H1 (cell line): ENCODE data around the gene KLHL28. TPM values are rescaled to one million over a fixed set of nuclear protein-coding genes. Genes with fewer than 3 reads are reported as not detected.

Source experiments
- CTCF ChIA-PET: fragments of 300-600 bp; sonication (Branson Sonifier 250); formaldehyde crosslinking; loops from one replicate; lab custom pipeline; 2021; ENCODE audit not compliant: partially characterized antibody; lab: Charles Lee
- POLR2A ChIA-PET: fragments of 300-600 bp; sonication (Branson Sonifier 250); formaldehyde crosslinking; loops from one replicate; lab custom pipeline; 2021; ENCODE audit warnings: inconsistent platforms; ENCODE audit not compliant: partially characterized antibody; lab: Charles Lee
- DNase-seq, 2 experiments: peaks; one replicate each; pipeline versions ENCODE4 v3.0.0 to v3.0.0-alpha.2; 2010 to 2022; ENCODE audit warnings: low spot score in 2 of 2, low read depth in 1 of 2, mixed read lengths in 1 of 2
- FAIRE-seq: peaks from 2 replicates; lab custom pipeline; 2011; peaks lifted over from hg19 to GRCh38; lab: Jason Lieb, UNC
- H2AFZ ChIP-seq: 2 replicates; pipeline ENCODE4 v1.8.1; 2012; ENCODE audit warnings: low read length, inconsistent platforms
- H2AK5ac ChIP-seq: 2 replicates; pipeline ENCODE4 v1.6.1; 2013; ENCODE audit warnings: low read depth, low read length
- H2BK120ac ChIP-seq: replicated peaks from 2 replicates; pipeline ENCODE3; 2013; ENCODE audit warnings: low read depth, low read length, inconsistent platforms
- H2BK12ac ChIP-seq: 2 replicates; pipeline ENCODE4 v1.6.1; 2013; ENCODE audit warnings: low read depth, low read length
- H2BK15ac ChIP-seq: 2 replicates; pipeline ENCODE4 v1.6.1; 2013; ENCODE audit warnings: low read length
- H2BK20ac ChIP-seq: 2 replicates; pipeline ENCODE4 v1.6.1; 2013; ENCODE audit warnings: low read length
- H2BK5ac ChIP-seq: 2 replicates; pipeline ENCODE4 v1.6.1; 2013; ENCODE audit warnings: low read depth, low read length
- H3K14ac ChIP-seq: 2 replicates; pipeline ENCODE4 v1.6.1; 2013; ENCODE audit warnings: inconsistent platforms; ENCODE audit not compliant: insufficient read length
- H3K18ac ChIP-seq: 2 replicates; pipeline ENCODE4 v1.6.1; 2013; ENCODE audit warnings: low read length; ENCODE audit errors: extremely low read depth
- H3K23ac ChIP-seq: 2 replicates; pipeline ENCODE4 v1.6.1; 2013; ENCODE audit warnings: inconsistent platforms; ENCODE audit not compliant: insufficient read length
- H3K23me2 ChIP-seq: 2 replicates; pipeline ENCODE4 v1.6.1; 2013; ENCODE audit warnings: low read depth, low read length
- H3K27ac ChIP-seq: 2 replicates; pipeline ENCODE4 v1.6.1; 2011; ENCODE audit warnings: low read depth, low read length, inconsistent platforms
- H3K27me3 ChIP-seq, 4 experiments: replicated peaks in 1 of 4; 1 replicate in 1 of 4; 2 replicates in 3 of 4; pipeline versions ENCODE4 v1.6.1 to v1.8.1; 2011 to 2013; ENCODE audit warnings: low read length in 3 of 4, mild to moderate bottlenecking in 3 of 4, inconsistent platforms in 2 of 4, mixed read lengths in 2 of 4, moderate library complexity in 1 of 4; ENCODE audit not compliant: control insufficient read depth in 3 of 4, insufficient read depth in 3 of 4; ENCODE audit errors: extremely low read depth in 1 of 4
- H3K36me3 ChIP-seq, 4 experiments: 2 replicates each; pipeline versions ENCODE4 v1.6.1 to v1.8.1; 2011 to 2013; ENCODE audit warnings: mild to moderate bottlenecking in 4 of 4, low read length in 3 of 4, moderate library complexity in 2 of 4, control low read depth in 1 of 4, inconsistent platforms in 1 of 4; ENCODE audit not compliant: insufficient read depth in 4 of 4, control insufficient read depth in 2 of 4
- H3K4ac ChIP-seq: replicated peaks from 2 replicates; pipeline ENCODE3; 2013; ENCODE audit warnings: low read length, low read depth, mixed read lengths, inconsistent platforms; ENCODE audit not compliant: insufficient read length
- H3K4me1 ChIP-seq, 4 experiments: replicated peaks in 1 of 4; 1 replicate in 1 of 4; 2 replicates in 3 of 4; pipeline versions ENCODE4 v1.6.1 to v1.8.1; 2011 to 2013; ENCODE audit warnings: low read length in 3 of 4, inconsistent platforms in 2 of 4, mixed read lengths in 1 of 4; ENCODE audit not compliant: insufficient read depth in 4 of 4, control insufficient read depth in 3 of 4
- H3K4me2 ChIP-seq, 2 experiments: 2 replicates each; pipeline versions ENCODE4 v1.6.1 to v1.8.1; 2011 to 2013; ENCODE audit warnings: low read depth in 2 of 2, low read length in 2 of 2, control low read depth in 1 of 2, inconsistent platforms in 1 of 2, mild to moderate bottlenecking in 1 of 2; ENCODE audit not compliant: insufficient read depth in 1 of 2
- H3K4me3 ChIP-seq, 4 experiments: fragments of 200-600, 300-600 bp in 1 of 4; sonication (generic), shearing (Covaris generic), sonication (Bioruptor Twin) in 1 of 4; 2 replicates each; pipeline versions ENCODE4 v1.5.1 to v1.8.1; 2011 to 2016; ENCODE audit warnings: low read length in 4 of 4, low read depth in 3 of 4, control low read depth in 2 of 4, inconsistent platforms in 2 of 4, mild to moderate bottlenecking in 2 of 4, mixed read lengths in 1 of 4, moderate library complexity in 1 of 4; ENCODE audit not compliant: insufficient read depth in 2 of 4; ENCODE audit errors: extremely low read depth in 1 of 4
- H3K56ac ChIP-seq: replicated peaks from 2 replicates; pipeline ENCODE3; 2013; ENCODE audit warnings: low read depth, mild to moderate bottlenecking, mixed read lengths, low read length, inconsistent platforms; ENCODE audit not compliant: insufficient read length
- H3K79me1 ChIP-seq: 2 replicates; pipeline ENCODE4 v1.6.1; 2013; ENCODE audit warnings: low read depth, low read length, control low read depth
- H3K79me2 ChIP-seq, 2 experiments: 2 replicates each; pipeline versions ENCODE4 v1.6.1 to v1.8.1; 2012 to 2013; ENCODE audit warnings: low read length in 2 of 2, mild to moderate bottlenecking in 2 of 2, inconsistent platforms in 1 of 2; ENCODE audit not compliant: insufficient read depth in 2 of 2, control insufficient read depth in 1 of 2
- H3K9ac ChIP-seq, 4 experiments: replicated peaks in 1 of 4; 1 replicate in 1 of 4; 2 replicates in 3 of 4; pipeline versions ENCODE4 v1.6.1 to v1.8.1; 2011 to 2013; ENCODE audit warnings: low read depth in 3 of 4, low read length in 3 of 4, control low read depth in 2 of 4, mild to moderate bottlenecking in 2 of 4, moderate library complexity in 2 of 4, inconsistent platforms in 1 of 4; ENCODE audit errors: extremely low read depth in 1 of 4
- H3K9me3 ChIP-seq, 2 experiments: 2 replicates each; pipeline versions ENCODE4 v1.6.1 to v1.8.1; 2012 to 2013; ENCODE audit warnings: mild to moderate bottlenecking in 2 of 2, moderate library complexity in 2 of 2, control low read depth in 1 of 2, inconsistent platforms in 1 of 2, low read depth in 1 of 2, low read length in 1 of 2, mixed read lengths in 1 of 2; ENCODE audit not compliant: insufficient read depth in 2 of 2
- H4K20me1 ChIP-seq, 2 experiments: replicated peaks in 1 of 2; 2 replicates each; pipeline versions ENCODE3 to v1.8.1; 2011 to 2013; ENCODE audit warnings: inconsistent platforms in 2 of 2, low read length in 2 of 2, mild to moderate bottlenecking in 1 of 2; ENCODE audit not compliant: insufficient read depth in 2 of 2, control insufficient read depth in 1 of 2
- H4K5ac ChIP-seq: 2 replicates; pipeline ENCODE4 v1.6.1; 2013; ENCODE audit warnings: low read length, low read depth, mixed read lengths, inconsistent platforms; ENCODE audit not compliant: insufficient read length
- H4K8ac ChIP-seq: 2 replicates; pipeline ENCODE4 v1.8.0; 2013; ENCODE audit warnings: mild to moderate bottlenecking, moderate library complexity, low read length, inconsistent platforms; ENCODE audit not compliant: insufficient read depth; ENCODE audit errors: extremely low read depth
- H4K91ac ChIP-seq: replicated peaks from 2 replicates; pipeline ENCODE3; 2013; ENCODE audit warnings: low read length, mixed read lengths, inconsistent platforms; ENCODE audit not compliant: insufficient read length
- CHD2 ChIP-seq: IDR thresholded peaks from 2 replicates; pipeline ENCODE4 v1.6.1; 2012; ENCODE audit warnings: low read length, improper control_type of control experiment
- EZH2 ChIP-seq: fragments of 200-600 bp; sonication (generic); IDR thresholded peaks from 2 replicates; pipeline ENCODE4 v1.7.1; 2012; ENCODE audit warnings: low read depth, mild to moderate bottlenecking, moderate library complexity, low read length, inconsistent platforms; ENCODE audit not compliant: severe bottlenecking
- GABPA ChIP-seq: IDR thresholded peaks from 2 replicates; pipeline ENCODE4 v1.6.1; 2011; ENCODE audit warnings: mild to moderate bottlenecking, low read length, moderate library complexity, borderline replicate concordance; ENCODE audit not compliant: insufficient read depth
- RBBP5 ChIP-seq: IDR thresholded peaks from 2 replicates; pipeline ENCODE4 v1.7.1; 2012; ENCODE audit warnings: low read depth, mild to moderate bottlenecking, inconsistent platforms, low read length, moderate library complexity, borderline replicate concordance
- RFX5 ChIP-seq: IDR thresholded peaks from 2 replicates; pipeline ENCODE4 v1.6.1; 2011; ENCODE audit warnings: low read depth, low read length, improper control_type of control experiment, borderline replicate concordance
- RNF2 ChIP-seq: fragments of 200-900, 300-1000 bp; sonication (generic); IDR thresholded peaks from 2 replicates; pipeline ENCODE4 v1.7.1; 2016; ENCODE audit warnings: borderline replicate concordance, low read depth, mild to moderate bottlenecking, antibody characterized with exemption, low read length; ENCODE audit not compliant: poor library complexity, severe bottlenecking; ENCODE audit errors: missing control alignments
- SIRT6 ChIP-seq: IDR thresholded peaks from one replicate; pipeline ENCODE4 v1.7.1; 2012; ENCODE audit warnings: low read length, inconsistent platforms
- TAF7 ChIP-seq: optimal IDR thresholded peaks from 2 replicates; pipeline ENCODE3; 2011; ENCODE audit warnings: low read depth, mild to moderate bottlenecking, inconsistent platforms, low read length, moderate library complexity, borderline replicate concordance
- WGBS, 2 experiments: shearing (Covaris generic) in 1 of 2; methylation state at CpG; one replicate each; pipeline versions ENCODE4 v1.1.6 to v1.1.7; 2013 to 2015; ENCODE audit warnings: low lambda C conversion rate in 2 of 2, mixed read lengths in 2 of 2, inconsistent platforms in 1 of 2, low coverage in 1 of 2, missing lambda C conversion rate in 1 of 2; ENCODE audit not compliant: insufficient replicate concordance in 2 of 2, insufficient coverage in 1 of 2, insufficient read length in 1 of 2; ENCODE audit errors: extremely low coverage in 1 of 2, missing lambda C conversion rate in 1 of 2; 5-methylcytosine and 5-hydroxymethylcytosine counted together
- polyA plus RNA-seq, 7 experiments: library from polyadenylated mRNA; depleted of rRNA in 3 of 7; stranded (reverse) in 5 of 7; unstranded in 2 of 7; fragments of >200 nt in 5 of 7; fragments of 200-250 nt in 2 of 7; gene quantifications; 1 replicate in 5 of 7; 2 replicates in 1 of 7; 4 replicates in 1 of 7; pipeline versions ENCODE4 v1.2.1 to v1.2.3, GENCODE V29; 2011 to 2013; ENCODE audit warnings: missing spikeins in 2 of 7, mixed read lengths in 2 of 7
- total RNA-seq: library from RNA; stranded (reverse); fragmentation: NEBNext Ultra II Directional; extraction: Animal tissue kit (Norgen Biotek cat#: 25700); gene quantifications from 2 replicates; pipeline ENCODE4 v1.2.1, GENCODE V29; 2021

KLHL28 gene
- total and polyA plus RNA-seq, 2 of the 8 experiments (the other 6 are each of a cell fraction or from before 2014, with no cell fraction given), result 3.3 to 10.5 TPM

GRCh38 chr14:44889595-44890471, 71.9 kb downstream of the KLHL28 start:
- no peak overlapping the region for H2AK5ac ChIP-seq
- H3K4ac ChIP-seq, result no peak overlapping the region
- no peaks in the 10 kb centered on the region for H3K4me1 ChIP-seq
- no peak overlapping the region for H3K9ac ChIP-seq
- no peak overlapping the region for H4K5ac ChIP-seq
- ChIA-PET CTCF (no interaction called here), POLR2A (no interaction called here)
- H3K4me2 ChIP-seq, result no peak overlapping the region
- H4K91ac ChIP-seq, result no peak overlapping the region
- H2BK15ac ChIP-seq, result no peak overlapping the region
- H3K23me2 ChIP-seq, result no peaks in the 10 kb centered on the region
- no peaks in the 10 kb centered on the region for H3K27me3 ChIP-seq
- H3K36me3 ChIP-seq, result no peaks in the 10 kb centered on the region
- FAIRE-seq, result no peak
- no peak overlapping the region for H3K27ac ChIP-seq
- H2BK20ac ChIP-seq, result no peak overlapping the region
- H3K79me2 ChIP-seq, result no peaks in the 10 kb centered on the region
- H2BK5ac ChIP-seq, result no peak overlapping the region
- H2BK12ac ChIP-seq, result no peak overlapping the region
- H3K56ac ChIP-seq, result no peak overlapping the region
- H3K4me3 ChIP-seq, result no peak overlapping the region
- no peaks in the 10 kb centered on the region; a peak in 1 of 4 replicates for H3K9me3 ChIP-seq
- no peaks in the 10 kb centered on the region for H3K79me1 ChIP-seq
- H4K8ac ChIP-seq, result no peak overlapping the region
- no peak overlapping the region for H3K14ac ChIP-seq
- DNase-seq, result no peak
- no peak overlapping the region for H3K18ac ChIP-seq
- 84% methylated on average over 4 of the region's 4 CpGs; no CpG with 5 or more reads in 1 of the 2 experiments for WGBS, 2 experiments
- H2BK120ac ChIP-seq, result no peak overlapping the region
- TF ChIP-seq TAF7 (no peak), RNF2 (no peak), SIRT6 (no peak), RFX5 (no peak), CHD2 (no peak), EZH2 (no peak), RBBP5 (no peak), GABPA (no peak)
- H3K23ac ChIP-seq, result no peak overlapping the region
- no peaks in the 10 kb centered on the region for H4K20me1 ChIP-seq
- H2AFZ ChIP-seq, result no peak overlapping the region
